Uterus (tissue), 4 donors: ENCODE results near the gene TMEM129. TPM values are rescaled to one million over a fixed set of nuclear protein-coding genes. Genes with fewer than 3 reads are reported as not detected.

Experiments used
- DNase-seq, 2 donors: peaks; one replicate each; pipeline ENCODE4 v3.0.0-alpha.2; 2019 to 2020
- H3K27ac ChIP-seq, 2 donors: fragments of 200-600 bp; sonication (generic); 1 replicate in 1 of 2; 2 replicates in 1 of 2; pipeline ENCODE4 v1.5.1; 2016 to 2018
- H3K27me3 ChIP-seq, 2 donors: fragments of 200-600 bp; sonication (generic); one replicate each; pipeline ENCODE4 v1.5.1; 2018 to 2019; ENCODE audit warnings: control low read depth in 1 of 2
- H3K36me3 ChIP-seq, 2 donors: fragments of 200-600 bp; sonication (generic); one replicate each; pipeline ENCODE4 v1.5.1; 2019; ENCODE audit warnings: control low read depth in 1 of 2
- H3K4me1 ChIP-seq, 2 donors: fragments of 200-600 bp; sonication (generic); one replicate each; pipeline ENCODE4 v1.5.1; 2018 to 2019; ENCODE audit warnings: control low read depth in 1 of 2
- H3K4me3 ChIP-seq, 2 donors: fragments of 200-600 bp; sonication (generic); 1 replicate in 1 of 2; 2 replicates in 1 of 2; pipeline ENCODE4 v1.5.1; 2018 to 2019; ENCODE audit warnings: mild to moderate bottlenecking in 1 of 2
- H3K9me3 ChIP-seq, 2 donors: fragments of 200-600 bp; sonication (generic); one replicate each; pipeline ENCODE4 v1.5.1; 2019; ENCODE audit warnings: control low read depth in 1 of 2
- CTCF ChIP-seq, 4 experiments: fragments of 200-600 bp in 2 of 4; fragments of 450-650 bp in 2 of 4; sonication (generic) in 2 of 4; IDR thresholded peaks; one replicate each; pipeline ENCODE4 v1.5.1; 2016 to 2019; ENCODE audit warnings: antibody characterized with exemption in 4 of 4, mild to moderate bottlenecking in 2 of 4, moderate library complexity in 1 of 4
- POLR2A ChIP-seq, 2 donors: fragments of 450-650 bp; IDR thresholded peaks; one replicate each; pipeline ENCODE4 v1.6.1; 2016; ENCODE audit warnings: antibody characterized with exemption in 2 of 2, mild to moderate bottlenecking in 1 of 2, moderate library complexity in 1 of 2
- intact Hi-C: fragments of 100-400 bp; cut with DNase I; formaldehyde crosslinking; loops from one replicate; pipeline ENCODE4 v1.15.1; 2023; ENCODE audit warnings: low total_unique reads
- total RNA-seq, 4 donors: library from RNA; depleted of rRNA in 3 of 4; stranded (reverse); fragments of >200 nt in 3 of 4; gene quantifications; one replicate each; pipeline versions ENCODE4 v1.1.0 to v1.2.4, GENCODE V29; 2014 to 2023
- donor health status: DM: yes; HTN: yes; CAD: no.

TMEM129 gene
- total RNA-seq, 4 donors from 2014 or later, result 31.0 to 99.7 (median 42.7) TPM

- Histone ChIP-seq H3K27me3 (no peaks in the 10 kb centered on the region), H3K36me3 (no peaks in the 10 kb centered on the region), H3K9me3 (no peaks in the 10 kb centered on the region), H3K4me1 (peaks cover 0 to 4% of the 10 kb centered on the region in 2 donors), H3K27ac (peak overlapping the region; percentile 99 to 100), H3K4me3 (peak overlapping the region; percentile 58 to 94)
- intact Hi-C loops, result no loop called here
- no peak for DNase-seq
- no peak for TF ChIP-seq CTCF (IDR thresholded peaks at IDR 0.05)
- no peak for TF ChIP-seq POLR2A (IDR thresholded peaks at IDR 0.05)
Measured at GRCh38 chr4:1713003-1713851, 7.9 kb downstream of the TMEM129 start.

- Histone ChIP-seq H3K27ac (peak within 1 kb of the TSS; percentile 99 to 100), H3K4me3 (peak within 1 kb of the TSS; percentile 58 to 94), H3K36me3 (no peaks in the 10 kb centered on the region), H3K9me3 (no peaks in the 10 kb centered on the region), H3K27me3 (no peaks in the 10 kb centered on the region), H3K4me1 (peaks cover 0 to 4% of the 10 kb centered on the region in 2 donors)
- intact Hi-C loops, result no loop called here
- TF ChIP-seq CTCF (IDR thresholded peaks at IDR 0.05) (peak in 2 of 4 experiments; percentile 3 to 9), POLR2A (IDR thresholded peaks at IDR 0.05) (peak; percentile 65 to 92)
- DNase-seq, result peak; percentile 94 to 95
Measured at GRCh38 chr4:1712216-1713002, 8.7 kb downstream of the TMEM129 start, which contains the start of gene SLBP. TSS of gene SLBP (minus strand) at chr4:1712319. CDS start at chr4:1712188, 131 bp downstream.

GRCh38 chr4:1711571-1712215 is 9.4 kb downstream of the TMEM129 start:
- H3K36me3 ChIP-seq, result no peaks in the 10 kb centered on the region
- peak overlapping the region; percentile 58 to 94 for H3K4me3 ChIP-seq
- DNase-seq, result peak in 1 of 2 donors; percentile 37
- TF ChIP-seq POLR2A (IDR thresholded peaks at IDR 0.05), result no peak
- TF ChIP-seq CTCF (IDR thresholded peaks at IDR 0.05), result no peak
- H3K27ac ChIP-seq, result peak overlapping the region; percentile 99 to 100
- intact Hi-C loops, result no loop called here
- H3K9me3 ChIP-seq, result no peaks in the 10 kb centered on the region
- H3K27me3 ChIP-seq, result no peaks in the 10 kb centered on the region
- peaks cover 0 to 4% of the 10 kb centered on the region in 2 donors for H3K4me1 ChIP-seq

- H3K36me3 ChIP-seq, result no peaks in the 10 kb centered on the region
- no peaks in the 10 kb centered on the region for H3K9me3 ChIP-seq
- DNase-seq, result no peak
- TF ChIP-seq POLR2A (IDR thresholded peaks at IDR 0.05) (no peak), CTCF (IDR thresholded peaks at IDR 0.05) (no peak)
- H3K27me3 ChIP-seq, result no peaks in the 10 kb centered on the region
- intact Hi-C loops, result no loop called here
- peak overlapping the region; percentile 99 to 100 for H3K27ac ChIP-seq
- H3K4me1 ChIP-seq, result peaks cover 0 to 4% of the 10 kb centered on the region in 2 donors
- peak overlapping the region; percentile 58 to 94 for H3K4me3 ChIP-seq
Measured at GRCh38 chr4:1711055-1711570, 10.0 kb downstream of the TMEM129 start.
